ENCODE data around the gene CBX7.

The CBX7 gene

DNA sequence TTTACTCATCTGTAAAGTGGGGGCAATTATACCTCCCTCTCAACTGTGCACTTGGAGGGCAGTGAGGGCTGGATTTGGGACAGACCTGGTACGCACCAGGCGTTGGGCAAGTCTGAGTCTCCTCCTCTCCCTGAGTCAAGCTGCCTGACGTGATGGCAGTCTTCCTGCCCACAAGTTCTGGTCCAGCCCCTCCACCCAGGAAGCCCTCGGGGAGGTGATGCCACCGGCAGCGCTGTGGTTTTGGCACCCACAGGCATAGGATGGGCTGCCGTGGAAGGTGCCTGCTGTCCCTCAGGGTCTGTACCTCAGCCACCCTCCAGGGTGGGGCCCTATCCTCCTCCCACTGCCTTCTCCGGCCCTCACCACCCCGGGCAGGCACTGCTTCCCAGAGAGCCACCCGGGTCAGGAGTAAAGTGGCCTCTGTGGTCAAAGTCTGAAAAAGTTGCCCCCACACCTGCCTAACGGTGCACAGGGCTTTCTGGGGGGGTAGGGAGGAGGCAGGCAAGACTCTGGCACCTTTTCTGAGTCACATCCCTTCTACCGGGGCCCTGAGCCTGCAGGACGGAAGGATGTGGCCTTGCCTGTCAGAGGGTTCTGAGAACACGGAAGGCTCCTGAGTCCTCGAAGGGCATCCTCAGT lies 61.9 kb downstream of the CBX7 start:
- DNase-seq: peak; percentile 57

DNA sequence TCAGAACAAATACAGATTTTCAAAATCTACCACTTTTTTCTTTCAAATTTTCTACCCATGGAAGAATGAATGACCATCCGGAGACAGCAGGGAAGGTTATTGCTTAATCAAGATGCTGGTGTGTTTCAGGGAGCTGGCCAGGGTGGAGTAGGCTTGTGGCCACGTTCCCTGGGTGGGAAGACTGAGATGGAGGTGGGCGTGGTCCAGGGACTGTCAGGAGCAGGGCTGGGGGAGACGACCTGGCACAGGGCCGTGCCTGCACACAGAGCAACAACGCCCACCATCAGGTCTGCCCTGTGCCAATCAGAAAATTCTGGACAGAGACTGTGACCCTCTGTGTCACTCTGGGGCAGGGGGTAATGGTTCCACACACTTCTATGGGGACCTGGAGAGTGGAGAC lies 62.6 kb downstream of the CBX7 start:
- no peak for DNase-seq

DNA sequence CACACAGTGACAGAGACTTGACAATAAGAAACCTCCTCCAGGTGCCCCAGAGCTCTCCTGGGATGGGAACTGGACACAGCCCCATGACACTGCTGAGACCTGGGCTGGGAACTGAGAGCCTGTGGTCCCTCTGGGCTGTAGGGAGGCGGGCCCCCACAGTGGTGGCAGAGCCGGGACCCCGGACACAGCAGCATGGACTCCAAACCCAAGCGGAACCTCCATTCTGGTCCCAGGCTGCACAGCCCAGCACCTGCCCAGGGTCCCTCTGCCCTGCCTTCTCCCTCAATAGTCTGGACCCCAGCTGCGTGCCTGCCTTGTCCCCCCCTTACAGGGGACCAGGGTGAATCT lies 63.8 kb downstream of the CBX7 start:
- no peak for DNase-seq

DNA sequence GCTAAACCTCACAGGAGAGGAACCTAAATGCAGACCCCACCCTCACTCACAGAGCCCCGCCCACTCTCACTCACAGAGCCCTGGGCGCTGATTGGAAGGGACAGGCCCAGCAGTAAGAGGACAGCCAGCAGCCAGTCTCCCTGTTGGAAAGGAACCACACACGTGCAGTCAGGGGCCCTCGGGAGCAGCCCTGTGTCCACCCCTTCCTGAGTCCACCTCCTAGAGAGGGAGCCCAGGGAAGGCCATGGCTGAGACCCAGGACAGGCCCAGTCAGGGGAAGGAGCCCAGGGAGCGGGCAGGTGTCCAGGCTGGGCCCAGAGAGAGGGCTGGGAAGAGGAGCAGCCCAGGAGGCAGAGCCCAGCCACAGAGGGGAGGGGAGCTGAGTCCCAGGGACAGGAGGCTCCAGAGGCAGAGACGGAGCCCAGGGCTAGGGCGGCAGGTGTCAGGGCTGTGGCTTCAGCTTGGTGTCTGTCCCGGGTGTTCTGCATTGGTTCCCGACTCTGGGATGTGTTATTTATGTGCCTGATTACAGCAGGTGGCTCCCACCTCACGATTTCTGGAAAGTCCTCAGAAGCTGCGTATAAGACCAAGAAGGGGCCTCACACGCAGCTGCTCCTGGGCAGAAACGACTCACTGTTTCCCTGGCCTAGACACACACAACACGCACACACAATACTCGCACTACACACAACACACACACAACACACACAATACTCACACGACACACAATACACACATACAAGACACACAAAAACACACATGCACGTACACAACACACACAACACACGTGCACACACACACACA lies 64.4 kb downstream of the CBX7 start:
- no peak for DNase-seq

DNA sequence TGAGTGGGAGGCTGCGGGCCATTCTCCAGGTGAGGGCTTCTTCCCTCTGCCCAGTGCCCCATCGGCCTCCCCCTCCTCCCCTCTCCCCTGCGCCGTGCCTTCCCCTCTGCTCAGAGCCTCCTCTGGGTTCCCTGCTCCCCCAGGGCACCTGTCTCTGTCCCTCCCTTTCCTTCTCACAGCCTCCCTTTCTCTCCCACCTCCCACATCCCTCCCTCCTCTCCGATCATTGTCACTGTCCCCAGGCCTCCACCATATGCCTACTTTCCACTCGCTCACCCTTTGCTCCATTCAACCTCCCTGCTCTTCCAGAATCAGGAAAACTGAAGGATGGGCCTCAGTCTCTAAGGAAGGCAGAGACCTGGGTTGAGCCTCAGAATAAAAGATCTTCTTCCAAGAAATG lies 65.4 kb downstream of the CBX7 start:
- DNase-seq: no peak

DNA sequence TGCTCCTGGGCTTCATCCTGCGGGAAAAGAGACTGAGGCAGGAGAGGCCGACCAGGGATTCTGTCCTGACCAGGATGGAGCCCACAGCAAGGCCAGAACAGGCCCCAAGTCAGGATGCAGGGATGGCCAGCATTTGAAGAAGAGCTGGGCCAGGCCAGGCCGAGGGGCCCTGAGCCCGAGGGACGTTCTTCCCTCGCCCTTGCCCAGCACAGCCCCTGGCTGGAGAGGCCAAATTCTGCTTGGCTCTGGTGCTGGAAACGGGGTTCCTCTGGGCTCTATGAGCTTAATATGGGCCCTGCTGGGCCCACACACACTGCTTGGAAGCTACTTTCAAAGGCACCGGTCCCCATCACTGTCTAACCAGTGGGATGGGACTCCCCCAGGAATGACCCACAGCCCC lies 67.8 kb downstream of the CBX7 start:
- DNase-seq: no peak

DNA sequence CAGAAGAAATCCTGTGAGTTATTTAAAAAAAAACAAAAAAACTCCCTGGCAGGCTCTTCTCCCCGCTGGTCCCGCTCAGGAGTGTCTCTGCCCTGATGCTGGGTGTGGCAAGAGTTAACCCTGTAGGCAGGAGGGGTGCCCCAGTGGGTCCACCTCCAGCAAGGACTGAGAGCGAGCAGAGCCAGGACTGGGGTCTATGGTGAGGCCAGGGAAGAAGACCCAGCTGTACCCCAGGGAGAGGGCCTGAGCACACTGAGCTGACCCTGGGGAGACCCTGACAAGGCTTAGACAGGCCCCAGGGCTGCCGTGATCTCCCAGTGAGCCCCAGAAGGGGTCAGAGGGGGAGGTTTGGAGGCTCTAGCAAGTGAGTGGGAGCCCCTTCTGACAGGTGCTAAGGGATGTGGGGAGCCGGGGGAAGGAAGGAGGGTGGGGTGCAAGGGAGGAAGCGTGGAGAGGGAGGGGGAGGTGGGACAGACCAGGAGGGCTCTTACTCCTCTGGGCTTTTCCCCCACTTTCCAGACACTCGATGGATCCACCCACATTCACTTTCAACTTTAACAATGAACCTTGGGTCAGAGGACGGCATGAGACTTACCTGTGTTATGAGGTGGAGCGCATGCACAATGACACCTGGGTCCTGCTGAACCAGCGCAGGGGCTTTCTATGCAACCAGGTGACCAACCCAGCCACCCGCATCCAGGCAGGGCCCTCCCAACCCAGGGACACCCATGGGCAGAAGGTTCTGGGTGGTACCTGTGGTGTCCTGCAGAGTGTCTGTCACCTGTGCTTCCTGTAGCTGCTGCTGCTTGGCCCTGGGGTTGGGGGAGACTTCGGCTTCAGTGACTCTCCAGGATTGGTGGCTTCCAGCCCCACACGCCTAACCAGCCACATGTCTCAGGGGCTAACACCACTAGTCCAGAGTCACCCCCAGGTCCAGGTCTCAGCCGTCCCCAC lies 69.0 kb downstream of the CBX7 start:
- no peak for DNase-seq

DNA sequence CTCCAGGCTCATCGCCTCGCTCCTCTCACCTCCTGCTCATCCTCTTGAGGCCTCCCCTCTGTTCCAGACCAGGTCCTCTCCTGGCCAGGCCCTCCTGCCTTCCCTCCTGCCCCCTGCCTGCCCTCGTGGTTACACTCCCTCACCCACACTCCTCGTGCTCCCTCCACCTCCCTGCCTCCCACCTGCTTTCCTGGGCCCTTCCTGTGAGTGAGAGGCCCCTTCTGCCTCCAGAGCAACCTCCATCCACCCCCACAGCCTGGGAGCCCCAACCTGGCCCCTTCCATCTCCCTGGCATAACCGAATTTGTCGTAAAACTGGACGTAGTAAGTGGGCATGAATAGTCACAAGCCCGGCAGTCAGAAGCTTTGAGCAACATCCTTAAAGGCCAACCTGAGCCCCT lies 70.9 kb downstream of the CBX7 start:
- no peak for DNase-seq

DNA sequence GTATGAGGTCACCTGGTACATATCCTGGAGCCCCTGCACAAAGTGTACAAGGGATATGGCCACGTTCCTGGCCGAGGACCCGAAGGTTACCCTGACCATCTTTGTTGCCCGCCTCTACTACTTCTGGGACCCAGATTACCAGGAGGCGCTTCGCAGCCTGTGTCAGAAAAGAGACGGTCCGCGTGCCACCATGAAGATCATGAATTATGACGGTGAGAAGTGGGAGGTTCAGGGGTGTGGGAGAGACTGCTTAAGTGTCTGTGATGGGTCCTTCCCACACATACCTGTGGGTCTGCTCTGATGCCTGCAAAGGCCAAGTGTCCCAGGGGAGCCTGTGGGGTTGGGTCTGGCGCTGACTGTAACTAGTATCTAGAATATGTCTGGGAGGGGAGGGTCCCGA lies 71.5 kb downstream of the CBX7 start:
- DNase-seq: no peak
